Left cardiac atrium (tissue), 4 donors: ENCODE measurements around the gene TAF6. TPM values are rescaled to one million over a fixed set of nuclear protein-coding genes. Genes with fewer than 3 reads are reported as not detected.

Experiments used
- ATAC-seq, 2 donors: fragments of 200-7000 bp; cut with Tn5 transposase; one replicate each; pipeline ENCODE4 v1.9.1; 2020; ENCODE audit warnings: mild to moderate bottlenecking in 2 of 2, moderate library complexity in 2 of 2
- DNase-seq: peaks from one replicate; pipeline ENCODE4 v3.0.0-alpha.2; 2020
- intact Hi-C, 2 donors: fragments of 100-400 bp; cut with DNase I; formaldehyde crosslinking; loops; one replicate each; pipeline versions ENCODE4 v1.14.1 to v1.15.1; 2022 to 2023
- total RNA-seq, 2 donors: library from RNA; stranded (reverse); fragmentation: NEBNext Ultra II Directional; extraction: Animal tissue kit (Norgen Biotek cat#: 25700); gene quantifications; one replicate each; pipeline ENCODE4 v1.2.1, GENCODE V29; 2021
- donor health status: DM: no; HTN: yes; CAD: no.
- donor health status: DM: no; HTN: yes; CAD: no; lungs with severe emphysema.
- donor health status: DM: yes; HTN: yes; CAD: no.
- donor health status: Dilated cardiomyopathy.

Gene TAF6
- total RNA-seq, 2 donors from 2014 or later: 29.1 to 30.6 TPM

DNA sequence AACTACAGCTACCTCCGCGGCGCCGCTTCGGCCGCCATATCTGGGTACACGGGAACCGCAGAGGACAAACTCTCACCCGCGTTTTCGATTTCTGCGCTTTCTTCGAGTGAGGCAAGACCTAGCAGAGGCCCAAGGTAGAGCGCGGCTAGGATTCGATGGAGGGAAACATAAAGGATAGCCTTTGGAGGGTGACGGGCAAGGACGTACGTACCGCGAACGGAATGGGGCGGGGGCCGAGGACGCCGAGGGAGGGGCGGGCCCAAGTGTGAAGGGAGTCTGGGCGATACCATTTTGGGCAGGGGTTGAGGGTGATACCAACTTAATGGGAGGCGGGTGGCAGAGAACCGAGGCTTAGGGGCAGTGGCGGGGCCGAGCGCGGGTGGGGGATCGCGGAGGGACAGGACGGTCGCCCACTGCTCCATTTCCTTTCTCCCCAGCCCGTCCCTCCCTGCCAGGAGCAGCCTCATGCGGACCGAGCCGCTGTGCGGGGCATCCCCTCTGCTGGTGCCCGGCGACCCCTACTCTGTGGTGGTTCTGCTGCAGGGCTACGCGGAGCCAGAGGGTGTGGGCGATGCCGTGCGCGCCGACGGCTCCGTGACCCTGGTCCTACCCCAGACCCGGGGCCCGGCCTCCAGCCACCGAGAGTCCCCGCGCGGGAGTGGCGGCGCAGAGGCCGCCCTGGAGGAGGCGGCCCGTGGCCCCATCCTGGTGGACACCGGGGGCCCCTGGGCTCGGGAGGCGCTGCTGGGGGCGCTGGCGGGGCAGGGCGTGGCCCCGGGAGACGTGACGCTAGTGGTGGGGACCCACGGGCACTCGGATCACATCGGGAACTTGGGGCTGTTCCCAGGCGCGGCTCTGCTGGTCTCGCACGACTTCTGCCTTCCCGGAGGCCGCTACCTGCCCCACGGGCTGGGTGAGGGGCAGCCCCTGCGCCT, 8.0 kb upstream of the TAF6 start, which contains the start of gene MBLAC1:
TSS of gene MBLAC1 (plus strand) at position 37 of the 935 bp plus-strand sequence. CDS start at position 466, 429 bp downstream.
- intact Hi-C loops: no loop called here
- peak; percentile 92 for DNase-seq
- ATAC-seq: peak; percentile 95 to 96

DNA sequence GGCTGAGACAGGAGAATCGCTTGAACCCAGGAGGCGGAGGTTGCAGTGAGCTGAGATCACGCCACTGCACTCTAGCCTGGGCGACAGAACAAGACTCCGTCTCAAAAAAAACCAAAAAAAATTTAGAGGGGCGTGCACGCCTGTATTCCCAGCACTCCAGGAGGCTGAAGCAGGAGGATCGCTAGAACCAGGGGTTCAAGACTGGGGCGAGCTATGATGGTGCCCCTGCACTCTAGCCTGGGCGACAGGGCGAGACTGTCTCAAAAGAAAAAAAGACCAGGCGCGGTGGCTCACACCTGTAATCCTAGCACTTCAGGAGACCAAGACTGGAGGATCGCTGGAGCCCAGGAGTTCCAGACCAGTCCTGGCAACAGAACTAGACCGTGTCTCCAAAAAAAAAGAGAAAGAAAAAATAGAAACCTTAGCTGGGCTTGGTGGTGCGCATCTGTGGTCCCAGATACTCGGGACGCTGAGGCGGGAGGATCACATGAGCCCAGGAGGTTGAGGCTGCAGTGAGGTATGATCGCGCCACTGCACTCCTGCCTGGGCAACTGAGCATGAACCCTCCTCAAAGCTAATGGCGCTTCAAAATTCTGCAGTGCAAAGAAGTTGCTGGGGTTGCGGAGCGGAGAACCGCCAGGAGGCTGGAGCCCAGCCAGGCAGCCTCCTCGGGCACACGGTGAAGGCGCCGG, 7.2 kb upstream of the TAF6 start:
- intact Hi-C loops: no loop called here
- DNase-seq: no peak
- peak in 1 of 2 donors; percentile 38 for ATAC-seq

DNA sequence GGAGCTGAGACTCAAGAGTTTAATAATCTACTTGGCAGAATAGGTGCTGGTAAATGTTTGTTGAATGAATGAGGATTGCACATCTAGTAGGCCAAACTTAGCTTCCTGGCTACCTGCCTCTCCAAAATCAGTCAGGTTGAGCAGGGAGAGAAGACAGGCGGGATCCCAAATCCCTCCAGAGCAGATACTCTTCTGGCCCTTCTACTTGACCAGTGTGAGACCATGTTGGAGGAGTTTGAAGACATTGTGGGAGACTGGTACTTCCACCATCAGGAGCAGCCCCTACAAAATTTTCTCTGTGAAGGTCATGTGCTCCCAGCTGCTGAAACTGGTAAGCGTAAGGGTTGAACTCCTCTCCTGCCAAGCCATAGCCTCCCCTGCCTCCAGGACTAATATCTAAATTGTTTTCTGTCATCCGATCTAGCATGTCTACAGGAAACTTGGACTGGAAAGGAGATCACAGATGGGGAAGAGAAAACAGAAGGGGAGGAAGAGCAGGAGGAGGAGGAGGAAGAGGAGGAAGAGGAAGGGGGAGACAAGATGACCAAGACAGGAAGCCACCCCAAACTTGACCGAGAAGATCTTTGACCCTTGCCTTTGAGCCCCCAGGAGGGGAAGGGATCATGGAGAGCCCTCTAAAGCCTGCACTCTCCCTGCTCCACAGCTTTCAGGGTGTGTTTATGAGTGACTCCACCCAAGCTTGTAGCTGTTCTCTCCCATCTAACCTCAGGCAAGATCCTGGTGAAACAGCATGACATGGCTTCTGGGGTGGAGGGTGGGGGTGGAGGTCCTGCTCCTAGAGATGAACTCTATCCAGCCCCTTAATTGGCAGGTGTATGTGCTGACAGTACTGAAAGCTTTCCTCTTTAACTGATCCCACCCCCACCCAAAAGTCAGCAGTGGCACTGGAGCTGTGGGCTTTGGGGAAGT, 5.4 kb upstream of the TAF6 start:
- ATAC-seq (no peak), DNase-seq (no peak)
- intact Hi-C loops: no loop called here

DNA sequence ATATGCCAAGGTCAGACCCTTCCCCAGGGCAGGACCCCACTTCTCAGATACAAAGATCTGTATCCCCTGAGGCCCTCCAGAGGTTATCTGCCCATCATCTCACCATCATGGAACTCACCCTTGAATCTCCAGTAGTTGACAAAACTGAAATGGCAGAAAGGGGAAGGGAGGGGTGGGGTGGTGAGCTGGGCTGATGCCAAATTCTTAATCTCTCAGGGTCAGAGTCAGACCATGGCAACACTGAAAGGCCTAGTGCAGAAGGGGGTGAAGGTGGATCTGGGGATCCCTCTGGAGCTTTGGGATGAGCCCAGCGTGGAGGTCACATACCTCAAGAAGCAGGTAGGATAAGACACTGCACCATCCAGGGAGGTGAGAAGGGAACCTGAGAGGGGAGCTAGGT, 3.4 kb upstream of the TAF6 start:
- ATAC-seq (no peak), DNase-seq (no peak)
- intact Hi-C loops: no loop called here

DNA sequence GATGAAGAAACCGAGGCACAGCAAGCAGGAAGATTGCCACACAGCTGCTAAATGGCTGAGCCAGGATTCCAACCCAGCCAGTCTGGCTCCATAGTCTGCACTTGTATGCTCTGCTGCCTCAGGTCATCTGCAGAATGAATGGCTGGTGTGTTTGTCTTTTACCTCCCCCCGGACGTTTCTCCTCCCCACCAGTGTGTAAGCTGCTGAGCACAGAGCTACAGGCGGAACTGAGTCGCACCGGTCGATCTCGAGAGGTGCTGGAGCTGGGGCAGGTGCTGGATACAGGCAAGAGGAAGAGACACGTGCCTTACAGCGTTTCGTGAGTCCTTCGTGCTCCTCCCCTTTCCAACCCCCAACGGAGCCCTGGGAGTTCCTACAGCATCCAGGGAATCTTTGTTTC, 2.9 kb upstream of the TAF6 start:
- no peak for DNase-seq
- no peak for ATAC-seq
- intact Hi-C loops: no loop called here

DNA sequence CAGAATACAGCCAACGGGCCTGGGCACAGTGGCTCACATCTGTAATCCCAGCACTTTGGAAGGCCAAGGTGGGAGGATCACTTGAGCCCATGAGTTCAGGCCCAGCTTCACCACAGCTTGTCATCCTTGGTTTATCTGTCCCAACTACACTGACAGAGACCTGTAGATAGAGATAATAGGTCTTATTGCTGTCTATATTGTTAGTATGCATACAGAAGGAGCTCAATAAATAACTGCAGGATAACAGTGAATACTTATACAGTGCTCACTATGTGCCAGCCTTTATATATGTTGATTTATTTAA, 1.5 kb upstream of the TAF6 start:
- intact Hi-C loops: no loop called here
- ATAC-seq (no peak), DNase-seq (no peak)

DNA sequence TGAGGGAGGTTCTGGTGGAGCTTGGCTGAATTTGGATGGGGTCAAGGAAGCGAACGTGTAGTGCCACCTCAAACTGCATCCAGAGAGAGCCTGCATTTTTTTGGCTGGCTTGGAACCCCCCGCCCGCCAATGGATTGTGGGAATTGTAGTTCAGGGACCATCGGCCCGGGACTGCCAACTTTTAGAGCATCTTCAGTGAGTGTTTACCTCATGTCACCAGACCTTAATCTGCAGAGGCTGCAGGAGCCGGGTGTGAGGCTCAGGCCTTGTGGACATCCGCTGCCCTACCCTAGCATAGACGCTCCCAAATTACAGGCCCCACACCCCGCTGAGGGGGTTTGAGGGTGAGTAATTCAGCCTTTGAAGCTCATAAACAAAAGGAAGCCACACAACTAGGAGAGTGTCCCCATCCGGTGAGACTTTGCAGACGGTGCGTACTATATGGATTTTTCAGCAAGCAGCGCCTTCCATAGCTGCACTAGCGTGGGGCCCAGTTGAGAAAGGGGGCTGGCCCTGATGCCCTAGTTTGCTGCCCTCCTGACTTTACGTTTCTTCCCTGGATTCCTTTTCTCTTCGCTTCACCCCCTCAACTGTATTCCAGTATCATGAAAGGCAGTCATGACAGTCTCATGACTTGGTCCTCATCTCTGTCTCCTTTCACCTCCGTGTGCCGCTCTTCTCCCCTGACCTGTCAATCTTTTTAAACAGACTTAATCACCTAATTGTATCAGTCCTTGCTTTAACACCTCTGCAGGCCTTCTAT, 993 bp upstream of the TAF6 start:
- peak; percentile 61 for DNase-seq
- peak; percentile 75 to 77 for ATAC-seq
- intact Hi-C loops: no loop called here

DNA sequence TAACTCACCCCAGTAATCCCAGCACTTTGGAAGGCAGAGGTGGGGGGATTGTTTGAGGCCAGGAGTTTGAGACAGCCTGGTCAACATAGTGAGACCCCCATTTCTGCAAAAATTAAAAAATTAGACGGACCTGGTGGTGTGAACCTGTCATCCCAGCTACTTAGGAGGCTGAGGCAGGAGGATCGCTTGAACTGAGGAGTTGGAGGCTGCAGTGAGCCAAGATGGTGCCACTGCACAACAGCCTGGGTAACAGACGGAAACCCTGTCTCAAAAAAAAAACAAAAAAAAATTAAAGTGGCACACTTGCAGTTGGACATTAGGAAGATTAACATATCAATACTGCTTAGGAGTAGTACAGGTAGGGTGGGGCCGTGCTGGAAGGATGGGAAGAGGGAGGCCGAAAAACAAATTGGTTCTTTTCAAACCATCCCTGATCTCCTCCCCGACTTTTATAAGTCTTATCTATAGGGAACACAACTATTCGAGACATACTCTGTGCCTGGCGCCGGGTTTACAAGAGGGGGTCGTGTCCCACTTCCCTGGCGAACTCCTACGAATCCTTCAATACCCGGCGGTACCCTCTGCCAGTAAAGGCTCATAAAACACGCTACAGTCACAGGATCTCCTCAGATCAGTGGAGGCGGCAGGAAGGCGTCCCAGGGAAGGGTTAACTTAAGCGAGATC, 628 bp downstream of the TAF6 start:
- no peak for ATAC-seq
- no peak for DNase-seq
- intact Hi-C loops: no loop called here

DNA sequence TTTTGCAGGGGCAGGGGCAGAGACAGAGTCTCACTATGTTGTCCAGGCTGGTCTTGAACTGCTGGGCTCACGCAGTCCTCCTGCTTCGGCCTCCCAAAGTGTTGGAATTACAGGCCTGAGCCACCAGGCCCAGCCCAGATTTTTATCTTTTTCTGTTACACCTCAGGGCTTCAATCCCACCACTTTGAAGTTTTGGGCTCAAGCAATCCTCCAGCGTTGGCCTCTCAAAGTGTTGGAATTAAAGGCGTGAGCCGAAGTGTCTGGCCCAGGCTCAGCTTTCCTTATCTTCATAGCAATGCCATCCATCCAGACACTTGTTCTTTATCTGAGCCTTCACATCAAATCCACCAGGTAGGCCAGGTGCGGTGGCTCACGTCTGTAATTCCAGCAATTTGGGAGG, 4.1 kb downstream of the TAF6 start:
- ATAC-seq (no peak), DNase-seq (no peak)
- intact Hi-C loops: no loop called here

DNA sequence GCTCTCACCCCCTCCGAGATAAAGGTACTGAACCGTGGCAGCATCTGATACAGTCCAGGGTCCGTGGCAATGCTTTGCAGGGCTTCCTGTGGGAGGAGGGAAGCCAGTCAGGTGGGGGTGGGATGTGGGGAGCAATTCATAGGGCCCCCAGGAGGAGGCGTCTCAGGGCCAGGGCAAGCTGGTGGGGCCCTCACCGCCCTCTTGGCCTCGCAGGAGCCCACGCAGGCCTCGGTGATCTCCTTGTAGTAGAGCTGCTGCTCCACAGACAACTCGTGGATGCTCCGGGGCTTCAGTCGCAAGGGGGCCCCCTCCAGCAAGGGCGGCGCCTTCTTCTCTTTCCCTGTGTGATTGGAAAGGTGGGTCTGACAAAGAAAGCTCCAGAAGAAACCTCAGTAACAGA, 7.2 kb downstream of the TAF6 start:
- DNase-seq: no peak
- ATAC-seq: no peak
- intact Hi-C loops: no loop called here

DNA sequence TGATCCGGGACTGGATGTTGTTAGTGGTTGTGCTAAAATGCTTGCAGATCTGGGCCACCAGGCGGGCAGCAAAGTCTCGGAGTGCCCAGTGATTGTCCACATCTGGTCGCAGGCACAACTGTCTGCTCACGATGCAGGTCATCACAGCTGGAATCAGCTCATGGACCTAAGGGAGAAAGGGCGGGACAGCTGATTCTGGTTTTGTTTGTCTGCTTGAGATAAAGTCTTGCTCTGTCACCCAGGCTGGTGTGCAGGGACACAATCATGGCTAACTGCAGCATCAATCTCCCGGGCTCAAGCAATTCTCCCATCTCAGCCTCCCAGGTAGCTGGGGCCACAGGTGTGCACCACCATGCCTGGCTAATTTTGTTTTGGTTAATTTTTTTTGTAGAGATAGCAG, 8.0 kb downstream of the TAF6 start:
- ATAC-seq (no peak), DNase-seq (no peak)
- intact Hi-C loops: no loop called here

DNA sequence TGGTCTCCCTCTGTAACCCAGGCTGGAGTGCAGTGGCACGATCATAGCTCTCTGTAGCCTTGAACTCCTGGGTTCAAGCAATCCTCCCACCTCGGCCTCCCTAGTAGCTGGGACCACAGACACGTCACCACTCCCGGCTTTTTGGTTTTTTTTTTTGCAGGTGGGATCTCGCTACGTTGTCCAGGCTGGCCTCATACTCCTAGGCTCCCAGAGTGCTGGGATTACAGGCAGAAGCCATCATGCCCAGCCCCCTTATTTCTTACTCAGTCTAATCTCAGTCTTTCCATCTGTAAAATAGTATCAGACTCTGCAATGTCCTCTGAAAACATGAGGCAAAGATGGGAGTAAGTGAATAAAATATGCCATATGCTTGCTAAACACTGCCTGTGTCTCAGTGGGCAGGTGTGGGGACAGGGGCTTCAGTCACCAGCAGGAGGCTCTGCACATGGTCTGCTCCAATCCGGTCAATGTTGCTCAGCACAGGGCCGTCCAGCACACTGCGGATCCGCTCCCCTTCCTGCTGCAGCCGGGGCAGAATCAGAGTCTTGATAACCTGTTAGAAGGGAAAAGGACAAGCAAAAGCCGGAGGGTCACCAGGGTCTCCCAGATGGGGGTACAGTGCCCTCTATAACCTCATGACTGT, 9.5 kb downstream of the TAF6 start:
- intact Hi-C loops: no loop called here
- no peak for DNase-seq
- no peak for ATAC-seq

DNA sequence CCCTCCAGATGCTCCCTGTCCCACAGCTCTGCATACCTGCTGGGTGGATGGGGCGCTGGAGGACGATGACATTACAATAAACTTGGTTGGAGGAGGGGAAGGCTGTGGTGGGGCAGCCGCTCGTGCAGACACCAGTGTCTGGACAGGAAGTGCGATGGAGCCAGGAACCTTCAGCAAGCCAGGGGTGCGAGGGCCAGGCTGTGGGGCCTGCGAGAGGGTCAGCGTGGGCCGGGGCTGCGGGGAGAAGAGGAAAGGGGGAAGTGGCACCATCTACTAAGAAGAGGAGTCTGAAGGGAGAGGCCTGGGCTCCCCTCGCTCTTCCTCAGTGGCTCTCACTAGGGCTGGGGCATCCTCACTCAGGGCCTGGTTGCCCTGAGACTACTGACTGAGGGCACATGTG, 11.3 kb downstream of the TAF6 start:
- intact Hi-C loops: no loop called here
- ATAC-seq: no peak
- DNase-seq: no peak

DNA sequence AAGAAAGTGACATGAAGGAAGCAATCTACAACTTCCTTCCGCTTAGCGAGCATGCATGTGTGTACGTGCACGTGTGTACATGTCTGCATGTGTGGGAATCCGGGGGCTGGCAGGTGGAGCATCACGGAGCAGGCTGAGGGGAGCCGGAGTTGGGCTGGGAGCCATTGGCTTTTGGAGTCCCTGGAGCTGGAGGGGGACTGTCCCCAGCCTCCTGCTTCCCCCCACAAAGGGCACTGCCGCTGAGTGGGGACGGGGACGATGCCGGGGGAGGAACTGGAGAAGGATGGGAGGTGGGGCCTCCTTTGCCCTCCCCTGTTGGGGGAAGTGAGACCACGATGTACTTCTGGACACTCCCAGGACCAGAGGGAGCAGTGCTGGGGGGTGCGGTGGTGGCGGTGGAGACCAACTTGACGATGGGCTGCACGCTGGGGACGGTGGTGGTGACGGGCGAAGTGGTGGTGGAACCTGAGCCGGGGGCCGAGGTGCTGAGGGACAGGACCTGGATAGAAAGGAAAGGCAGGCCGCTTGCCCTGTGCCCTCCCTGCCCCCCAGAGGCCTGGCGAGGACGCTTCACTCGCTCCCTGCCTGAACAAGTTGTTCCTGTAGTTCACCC, 11.9 kb downstream of the TAF6 start:
- no peak for ATAC-seq
- intact Hi-C loops: no loop called here
- no peak for DNase-seq

DNA sequence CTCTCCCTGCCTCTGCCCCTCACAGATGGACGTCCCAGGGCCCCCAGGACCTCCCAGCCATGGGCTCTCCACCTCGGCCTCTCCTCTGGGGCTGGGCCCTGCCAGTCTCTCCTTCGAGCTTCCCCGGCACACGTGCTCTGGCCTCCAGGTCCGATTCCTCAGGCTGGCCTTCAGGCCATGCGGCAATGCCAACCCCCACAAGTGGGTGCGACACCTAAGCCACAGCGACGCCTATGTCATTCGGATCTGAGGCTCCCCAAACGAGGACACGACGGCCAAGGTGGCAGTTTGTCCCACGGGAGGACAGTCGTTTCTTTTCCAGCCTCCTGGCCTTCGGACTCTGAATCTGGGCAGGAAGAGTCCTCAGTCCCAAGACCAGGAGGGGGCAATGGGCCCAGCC, 12.5 kb downstream of the TAF6 start:
- no peak for ATAC-seq
- intact Hi-C loops: no loop called here
- no peak for DNase-seq

DNA sequence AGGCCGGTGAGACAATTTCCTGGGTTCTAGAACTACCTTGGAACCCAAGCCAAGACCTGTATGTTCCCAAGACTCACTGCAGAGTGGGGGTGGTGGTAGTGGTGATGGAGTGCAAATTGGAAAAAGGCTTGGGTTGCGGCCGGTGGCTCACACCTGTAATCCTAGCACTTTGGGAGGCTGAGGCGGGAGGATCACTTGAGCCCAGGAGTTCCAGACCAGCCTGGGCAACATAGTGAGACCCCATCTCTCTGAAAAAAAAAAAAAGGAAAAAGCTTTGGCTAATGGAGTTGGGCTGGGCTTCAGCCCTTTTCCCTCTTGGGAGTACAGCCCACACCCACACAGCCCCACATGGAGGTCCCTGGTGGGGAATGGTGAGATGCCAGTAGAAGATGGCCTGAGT, 13.6 kb downstream of the TAF6 start:
- DNase-seq: no peak
- no peak for ATAC-seq
- intact Hi-C loops: no loop called here

DNA sequence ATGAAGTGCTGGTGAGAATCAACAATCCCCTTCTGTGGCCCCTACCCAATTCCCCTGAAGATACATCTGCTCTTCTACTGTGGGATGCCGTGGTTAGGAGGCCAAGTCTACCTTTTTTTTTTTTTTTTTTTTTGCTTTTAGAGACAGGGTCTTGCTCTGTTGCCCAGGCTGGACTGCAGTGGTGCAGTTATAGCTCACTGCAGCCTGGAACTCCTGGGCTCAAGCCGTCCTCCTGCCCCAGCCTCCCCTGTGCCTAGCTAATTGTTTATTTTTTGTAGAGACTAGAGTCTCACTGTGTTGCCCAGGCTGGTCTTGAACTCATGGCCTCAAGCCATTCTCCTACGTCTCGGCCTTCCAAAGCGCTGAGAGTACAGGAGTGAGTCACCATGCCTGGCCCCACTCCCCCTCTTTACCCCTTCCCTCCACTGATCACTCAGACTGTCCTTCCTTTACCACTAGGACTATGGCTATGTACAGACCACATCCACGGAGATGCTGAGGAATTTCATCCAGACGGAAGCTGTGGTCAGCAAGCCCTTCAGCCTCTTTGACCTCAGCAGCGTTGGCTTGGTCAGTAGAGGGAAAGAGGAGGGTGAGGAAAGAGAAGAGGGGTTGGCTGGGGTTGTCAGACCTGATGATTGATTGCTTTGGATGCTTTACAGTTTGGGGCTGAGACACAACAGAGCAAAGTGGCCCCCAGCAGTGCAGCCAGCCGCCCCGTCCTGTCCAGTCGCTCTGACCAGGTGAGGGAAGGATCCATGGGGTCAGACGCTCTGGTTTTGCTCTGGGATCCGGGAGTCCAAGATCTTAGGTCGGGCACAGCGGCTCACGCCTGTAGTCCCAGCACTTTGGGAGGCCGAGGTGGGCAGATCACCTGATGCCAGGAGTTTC, 16.0 kb downstream of the TAF6 start:
- DNase-seq: no peak
- intact Hi-C loops: no loop called here
- ATAC-seq: no peak
